Central memory CD8-positive, alpha-beta T cell (primary cell): Measurements from ENCODE around the gene MPST.

Experiments used
- ATAC-seq: fragments of 150-1000 bp; cut with Tn5 transposase; replicated peaks from 2 replicates; pipeline ENCODE4 v1.10.0; 2022; ENCODE audit warnings: mild to moderate bottlenecking, moderate FRiP score, moderate number of reproducible peaks; ENCODE audit not compliant: poor library complexity, severe bottlenecking; ENCODE audit errors: extremely low read depth
- DNase-seq, 2 donors: peaks; one replicate each; pipeline ENCODE4 v3.0.0; 2021; ENCODE audit warnings: low spot score in 2 of 2
- H3K27ac Mint-ChIP-seq: one replicate; pipeline ENCODE4 v1.8.0; 2022; ENCODE audit warnings: low read depth, mild to moderate bottlenecking, moderate library complexity, mixed read lengths
- H3K27me3 Mint-ChIP-seq: one replicate; pipeline ENCODE4 v1.8.0; 2022; ENCODE audit warnings: mixed read lengths
- H3K36me3 Mint-ChIP-seq: one replicate; pipeline ENCODE4 v1.8.0; 2022; ENCODE audit warnings: mild to moderate bottlenecking, moderate library complexity, mixed read lengths; ENCODE audit not compliant: insufficient read depth
- H3K4me1 Mint-ChIP-seq: one replicate; pipeline ENCODE4 v1.8.0; 2022; ENCODE audit warnings: mixed read lengths
- H3K4me3 Mint-ChIP-seq: one replicate; pipeline ENCODE4 v1.8.0; 2022; ENCODE audit warnings: mild to moderate bottlenecking, moderate library complexity, mixed read lengths
- H3K9me3 Mint-ChIP-seq: one replicate; pipeline ENCODE4 v1.8.0; 2022; ENCODE audit warnings: mixed read lengths

The MPST gene

GRCh38 chr22:37018815-37019308 is 680 bp upstream of the MPST start:
- H3K36me3 Mint-ChIP-seq: peaks cover 2% of the 10 kb centered on the region
- H3K9me3 Mint-ChIP-seq: no peaks in the 10 kb centered on the region
- H3K27ac Mint-ChIP-seq: peak overlapping the region; percentile 46
- H3K27me3 Mint-ChIP-seq: no peaks in the 10 kb centered on the region
- H3K4me3 Mint-ChIP-seq: peak overlapping the region; percentile 85
- no peak for ATAC-seq
- H3K4me1 Mint-ChIP-seq: peaks cover 11% of the 10 kb centered on the region
- DNase-seq: no peak

GRCh38 chr22:37020192-37020479 is 594 bp downstream of the MPST start:
- no peaks in the 10 kb centered on the region for H3K27me3 Mint-ChIP-seq
- H3K36me3 Mint-ChIP-seq: peaks cover 2% of the 10 kb centered on the region
- peaks cover 16% of the 10 kb centered on the region for H3K4me1 Mint-ChIP-seq
- DNase-seq: no peak
- H3K4me3 Mint-ChIP-seq: peak overlapping the region; percentile 85
- peak overlapping the region; percentile 35 for H3K27ac Mint-ChIP-seq
- H3K9me3 Mint-ChIP-seq: no peaks in the 10 kb centered on the region
- no peak for ATAC-seq

- DNase-seq (no peak), ATAC-seq (no peak)
- H3K4me3 Mint-ChIP-seq: peak overlapping the region; percentile 18
- peaks cover 18% of the 10 kb centered on the region for H3K4me1 Mint-ChIP-seq
- H3K36me3 Mint-ChIP-seq: peaks cover 2% of the 10 kb centered on the region
- H3K27ac Mint-ChIP-seq: no peak overlapping the region
- no peaks in the 10 kb centered on the region for H3K9me3 Mint-ChIP-seq
- H3K27me3 Mint-ChIP-seq: no peaks in the 10 kb centered on the region
Measured at GRCh38 chr22:37021041-37021440, 1.5 kb downstream of the MPST start.

GRCh38 chr22:37021710-37022482 is 2.4 kb downstream of the MPST start:
- H3K36me3 Mint-ChIP-seq: peaks cover 1% of the 10 kb centered on the region
- DNase-seq (peak; percentile 21 to 40), ATAC-seq (peak; percentile 45)
- no peaks in the 10 kb centered on the region for H3K9me3 Mint-ChIP-seq
- H3K4me3 Mint-ChIP-seq: peak overlapping the region; percentile 59
- H3K27ac Mint-ChIP-seq: no peak overlapping the region
- H3K27me3 Mint-ChIP-seq: no peaks in the 10 kb centered on the region
- peaks cover 18% of the 10 kb centered on the region for H3K4me1 Mint-ChIP-seq

GRCh38 chr22:37022483-37023337 is 3.2 kb downstream of the MPST start:
- DNase-seq (no peak), ATAC-seq (no peak)
- Mint-ChIP-seq H3K9me3 (no peaks in the 10 kb centered on the region), H3K4me3 (no peak overlapping the region), H3K27me3 (no peaks in the 10 kb centered on the region), H3K27ac (no peak overlapping the region), H3K4me1 (peaks cover 18% of the 10 kb centered on the region), H3K36me3 (no peaks in the 10 kb centered on the region)

- Mint-ChIP-seq H3K4me3 (no peak overlapping the region), H3K4me1 (peaks cover 18% of the 10 kb centered on the region), H3K27ac (no peak overlapping the region), H3K9me3 (no peaks in the 10 kb centered on the region), H3K36me3 (no peaks in the 10 kb centered on the region), H3K27me3 (no peaks in the 10 kb centered on the region)
- DNase-seq (no peak), ATAC-seq (no peak)
Measured at GRCh38 chr22:37023743-37024338, 4.3 kb downstream of the MPST start.

- no peaks in the 10 kb centered on the region for H3K36me3 Mint-ChIP-seq
- ATAC-seq (no peak), DNase-seq (no peak)
- peaks cover 18% of the 10 kb centered on the region for H3K4me1 Mint-ChIP-seq
- H3K4me3 Mint-ChIP-seq: no peak overlapping the region
- no peak overlapping the region for H3K27ac Mint-ChIP-seq
- H3K9me3 Mint-ChIP-seq: no peaks in the 10 kb centered on the region
- no peaks in the 10 kb centered on the region for H3K27me3 Mint-ChIP-seq
Measured at GRCh38 chr22:37024339-37025157, 5.0 kb downstream of the MPST start.

GRCh38 chr22:37025500-37026070 is 6.0 kb downstream of the MPST start:
- no peaks in the 10 kb centered on the region for H3K36me3 Mint-ChIP-seq
- H3K27ac Mint-ChIP-seq: no peak overlapping the region
- H3K4me3 Mint-ChIP-seq: no peak overlapping the region
- no peak for DNase-seq
- H3K27me3 Mint-ChIP-seq: no peaks in the 10 kb centered on the region
- H3K4me1 Mint-ChIP-seq: peaks cover 14% of the 10 kb centered on the region
- no peaks in the 10 kb centered on the region for H3K9me3 Mint-ChIP-seq
- ATAC-seq: no peak

GRCh38 chr22:37026325-37026724 is 6.8 kb downstream of the MPST start:
- Mint-ChIP-seq H3K9me3 (no peaks in the 10 kb centered on the region), H3K36me3 (no peaks in the 10 kb centered on the region), H3K27me3 (no peaks in the 10 kb centered on the region), H3K27ac (no peak overlapping the region), H3K4me3 (no peak overlapping the region), H3K4me1 (peaks cover 14% of the 10 kb centered on the region)
- no peak for ATAC-seq
- DNase-seq: no peak

- no peak for ATAC-seq
- no peak for DNase-seq
- Mint-ChIP-seq H3K4me1 (peaks cover 7% of the 10 kb centered on the region), H3K9me3 (no peaks in the 10 kb centered on the region), H3K27ac (no peak overlapping the region), H3K4me3 (no peak overlapping the region), H3K36me3 (no peaks in the 10 kb centered on the region), H3K27me3 (no peaks in the 10 kb centered on the region)
Measured at GRCh38 chr22:37027556-37027955, 8.0 kb downstream of the MPST start.

GRCh38 chr22:37028692-37029674 is 9.4 kb downstream of the MPST start:
- Mint-ChIP-seq H3K27me3 (no peaks in the 10 kb centered on the region), H3K4me1 (peaks cover 7% of the 10 kb centered on the region), H3K36me3 (no peaks in the 10 kb centered on the region), H3K27ac (no peak overlapping the region), H3K9me3 (no peaks in the 10 kb centered on the region), H3K4me3 (no peak overlapping the region)
- ATAC-seq (no peak), DNase-seq (no peak)
